NCI-H146 treated with DMSO at 0.1 percent for 48 hours (cell line): ENCODE data around the gene HPD.
A peak's percentile ranks its signal among the peaks of the same experiment; 100 is the strongest.
"Not testable (repeated sequence)": the region's sequence is repeated elsewhere in the genome, so short reads cannot be mapped to it uniquely, and the experiment has no call there.

Experiments used
- DNase-seq: peaks from one replicate; lab custom pipeline; 2025; ENCODE audit not compliant: unreplicated experiment; lab: John Stamatoyannopoulos, UW

The HPD gene

GRCh38 chr12:121869229-121869628 is 10.6 kb upstream of the HPD start:
- DNase-seq: not testable (repeated sequence)

GRCh38 chr12:121866331-121866730 is 7.7 kb upstream of the HPD start:
- no peak for DNase-seq

GRCh38 chr12:121861636-121862254 is 3.1 kb upstream of the HPD start:
- DNase-seq: peak; percentile 30

- not testable (repeated sequence) for DNase-seq
Measured at GRCh38 chr12:121860699-121861098, 2.0 kb upstream of the HPD start.

GRCh38 chr12:121860257-121860656 is 1.6 kb upstream of the HPD start:
- DNase-seq: no peak

- no peak for DNase-seq
Measured at GRCh38 chr12:121858318-121858661, 369 bp downstream of the HPD start.

- no peak for DNase-seq
Measured at GRCh38 chr12:121857322-121858246, 1.1 kb downstream of the HPD start.

- DNase-seq: not testable (repeated sequence)
Measured at GRCh38 chr12:121852392-121852791, 6.3 kb downstream of the HPD start.

GRCh38 chr12:121849665-121850064 is 9.0 kb downstream of the HPD start:
- no peak for DNase-seq

- no peak for DNase-seq
Measured at GRCh38 chr12:121849211-121849610, 9.4 kb downstream of the HPD start.

- no peak for DNase-seq
Measured at GRCh38 chr12:121845701-121846100, 13.0 kb downstream of the HPD start.

- DNase-seq: no peak
Measured at GRCh38 chr12:121843236-121843982, 15.2 kb downstream of the HPD start.

GRCh38 chr12:121839993-121840761 is 18.5 kb downstream of the HPD start:
- DNase-seq: no peak

GRCh38 chr12:121839106-121839992 is 19.3 kb downstream of the HPD start:
- peak; percentile 95 for DNase-seq

GRCh38 chr12:121838126-121838525 is 20.5 kb downstream of the HPD start:
- no peak for DNase-seq

GRCh38 chr12:121837680-121838079 is 21.0 kb downstream of the HPD start:
- DNase-seq: no peak

- no peak for DNase-seq
Measured at GRCh38 chr12:121831571-121832245, 27.0 kb downstream of the HPD start.

GRCh38 chr12:121830588-121831265 is 27.9 kb downstream of the HPD start:
- no peak for DNase-seq

- DNase-seq: no peak
Measured at GRCh38 chr12:121830134-121830533, 28.5 kb downstream of the HPD start.
